GM21528 (cell line): Measurements from ENCODE around the gene PSMA2.
A peak's percentile ranks its signal among the peaks of the same experiment; 100 is the strongest.

ENCODE experiments used
- ATAC-seq: cut with Tn5 transposase; IDR thresholded peaks from one replicate; pipeline ENCODE4 v1.9.1; 2021; ENCODE audit warnings: mild to moderate bottlenecking, moderate library complexity; ENCODE audit not compliant: unreplicated experiment, low FRiP score

PSMA2 gene

DNA sequence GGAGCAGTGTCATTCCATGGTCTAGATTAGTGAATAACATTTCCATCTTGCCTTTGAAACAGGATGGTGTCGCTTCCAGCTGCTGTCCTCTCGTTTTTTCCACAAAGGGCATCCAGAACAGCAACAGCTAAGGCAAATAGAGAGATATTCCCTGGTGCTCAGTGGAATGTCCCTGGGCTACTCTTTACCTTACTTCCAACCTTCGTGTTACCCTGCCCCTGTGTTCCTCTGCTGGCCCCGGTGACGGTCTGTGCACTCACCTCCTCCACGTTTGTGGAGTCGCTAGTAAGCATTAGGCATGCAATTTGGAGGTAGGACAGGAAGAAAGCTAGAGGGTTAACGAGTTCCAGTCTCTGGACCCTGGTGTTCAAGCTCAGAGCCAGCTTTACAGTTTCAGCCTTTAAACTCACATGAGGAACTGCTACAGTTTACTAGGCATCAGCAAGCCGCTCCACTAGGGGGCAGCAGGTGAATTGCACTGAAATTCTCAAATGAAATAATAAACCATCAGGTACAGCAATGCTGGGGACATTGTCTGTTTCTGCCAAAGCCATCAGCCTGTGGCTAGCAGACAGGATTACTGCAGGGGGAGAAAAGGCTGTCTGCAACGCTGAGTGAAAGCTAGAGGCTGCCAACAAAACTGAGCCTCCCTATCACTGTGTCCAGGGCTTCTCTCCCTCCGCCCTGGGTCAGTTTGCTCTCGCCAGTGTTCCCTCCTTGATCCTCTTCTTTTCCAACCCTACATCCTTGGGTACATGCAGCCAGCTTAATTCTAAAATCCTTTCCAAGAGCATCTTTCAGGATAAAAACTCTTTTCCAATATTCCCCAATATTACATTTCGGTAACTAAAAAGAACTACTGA lies 9.2 kb upstream of the PSMA2 start:
- peak; percentile 43 for ATAC-seq

- no peak for ATAC-seq
These were observed 7.7 kb upstream of the PSMA2 start for GRCh38 chr7:42939457-42940240.

DNA sequence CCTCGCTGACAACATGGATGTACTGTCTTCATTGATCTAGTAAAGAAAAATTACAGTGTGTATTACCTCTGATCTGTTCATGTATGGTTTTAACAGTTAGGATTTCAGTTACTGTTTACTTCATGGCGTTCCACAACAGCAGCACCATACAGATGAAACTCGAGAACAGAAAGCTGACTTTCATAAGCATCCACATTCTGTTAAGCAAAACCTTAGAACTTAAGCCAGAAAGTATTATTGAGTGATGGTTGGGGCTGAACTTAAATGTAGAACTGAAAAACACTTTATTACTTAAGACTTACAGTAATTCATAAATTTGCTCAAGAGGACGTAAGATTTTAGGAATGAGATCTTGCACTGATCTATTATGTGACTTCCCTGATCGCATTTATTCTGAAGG lies 3.9 kb upstream of the PSMA2 start:
- ATAC-seq: no peak

GRCh38 chr7:42934291-42934690 lies 2.3 kb upstream of the PSMA2 start:
- ATAC-seq: no peak

GRCh38 chr7:42932811-42933591 lies 1.0 kb upstream of the PSMA2 start:
- ATAC-seq: no peak

DNA sequence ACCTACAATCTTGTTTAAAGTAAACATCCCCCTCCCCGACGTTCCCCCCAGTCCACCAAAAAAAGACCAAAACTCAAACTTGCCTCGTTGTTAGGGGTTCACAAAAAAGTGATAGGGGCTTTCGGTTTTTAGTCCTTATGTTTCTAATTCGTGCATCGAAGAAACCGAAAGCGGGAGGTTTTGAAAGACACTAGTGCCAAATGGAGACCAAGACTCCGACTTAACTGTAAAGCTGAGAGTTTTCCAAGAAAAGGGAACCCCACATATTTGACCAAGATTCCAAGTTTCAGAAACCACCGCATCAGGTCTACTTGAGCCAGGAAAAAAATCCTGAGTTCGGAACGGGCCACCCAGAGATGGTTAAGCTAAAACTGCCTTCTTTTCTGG lies 534 bp downstream of the PSMA2 start:
- ATAC-seq: no peak

DNA sequence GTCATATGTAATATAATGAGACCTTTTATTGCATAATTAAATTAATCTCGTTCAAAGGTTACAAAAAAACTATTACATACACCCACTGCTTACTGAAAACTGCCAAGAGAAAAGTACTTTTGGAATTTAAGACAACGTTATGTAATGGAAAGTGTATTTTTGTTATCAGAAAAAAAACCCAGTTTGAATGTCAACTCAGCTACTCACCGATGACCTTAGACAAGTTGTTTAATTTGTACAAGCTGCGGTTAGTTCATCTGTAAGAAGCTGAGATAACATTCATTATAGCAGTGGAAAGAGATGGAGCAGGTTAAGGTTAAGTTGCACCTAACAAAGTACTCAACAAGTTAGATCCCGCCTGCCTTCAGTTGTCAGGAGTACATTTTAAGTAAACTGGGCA lies 1.1 kb downstream of the PSMA2 start:
- no peak for ATAC-seq

- ATAC-seq: no peak
These were observed 2.5 kb downstream of the PSMA2 start for GRCh38 chr7:42929449-42929848.

GRCh38 chr7:42928754-42929153 lies 3.2 kb downstream of the PSMA2 start:
- no peak for ATAC-seq

GRCh38 chr7:42926204-42926603 lies 5.8 kb downstream of the PSMA2 start:
- no peak for ATAC-seq

GRCh38 chr7:42925630-42926029 lies 6.3 kb downstream of the PSMA2 start:
- no peak for ATAC-seq

GRCh38 chr7:42924223-42924838 lies 7.6 kb downstream of the PSMA2 start:
- ATAC-seq: no peak

DNA sequence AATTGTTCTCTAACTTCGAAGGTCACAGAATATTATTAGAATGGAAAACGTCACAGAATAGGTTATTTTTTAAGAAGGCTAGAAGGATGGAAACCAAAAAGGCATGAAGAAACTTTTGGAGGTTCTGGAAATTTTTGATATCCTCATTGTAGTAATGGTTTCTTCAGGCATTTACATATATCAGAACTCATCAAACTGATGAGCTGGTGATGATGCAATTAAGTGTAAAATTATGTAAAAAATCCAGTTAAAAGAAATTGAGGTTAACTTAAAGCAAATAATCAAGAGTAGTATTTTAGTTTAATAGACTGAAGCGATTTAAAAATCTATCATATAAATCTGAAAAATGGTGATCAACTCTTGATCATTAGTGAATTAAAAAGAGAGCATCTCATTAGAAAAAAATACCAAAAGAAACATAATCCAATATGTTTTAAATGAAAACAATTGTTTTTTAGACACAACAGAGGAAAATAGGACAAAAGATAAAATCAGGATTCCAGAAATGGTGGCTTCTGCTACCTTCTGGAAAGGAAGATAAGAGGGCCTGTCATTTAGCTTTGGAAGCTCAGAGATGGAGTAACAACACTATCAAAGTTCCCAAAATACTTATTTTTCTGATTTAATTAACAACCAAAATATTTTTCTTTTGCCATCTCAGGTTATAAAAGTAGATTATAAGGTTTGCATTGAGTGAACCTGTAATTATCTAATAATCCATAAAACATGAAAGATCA lies 9.8 kb downstream of the PSMA2 start:
- no peak for ATAC-seq

- no peak for ATAC-seq
These were observed 16.6 kb downstream of the PSMA2 start for GRCh38 chr7:42915356-42915755.

GRCh38 chr7:42914421-42915045 lies 17.4 kb downstream of the PSMA2 start:
- no peak for ATAC-seq

DNA sequence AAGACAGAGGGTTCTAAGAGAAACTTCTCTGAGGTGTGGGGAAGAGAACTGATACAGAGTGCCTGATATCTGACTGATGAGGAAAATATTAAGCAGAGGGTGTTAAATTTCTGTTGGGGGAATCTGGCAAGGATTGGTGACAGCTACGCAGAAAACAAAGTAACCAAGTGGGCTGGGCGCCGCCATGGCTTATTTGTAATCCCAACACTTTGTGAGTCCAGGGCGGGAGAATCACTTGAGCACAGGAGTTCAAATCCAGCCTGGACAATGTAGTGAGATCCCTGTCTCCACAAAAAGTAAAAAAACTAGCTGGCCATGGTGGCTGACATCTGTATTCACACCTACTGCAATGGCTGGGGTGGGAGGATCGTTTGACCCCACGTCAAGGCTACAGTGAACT lies 18.0 kb downstream of the PSMA2 start:
- no peak for ATAC-seq

DNA sequence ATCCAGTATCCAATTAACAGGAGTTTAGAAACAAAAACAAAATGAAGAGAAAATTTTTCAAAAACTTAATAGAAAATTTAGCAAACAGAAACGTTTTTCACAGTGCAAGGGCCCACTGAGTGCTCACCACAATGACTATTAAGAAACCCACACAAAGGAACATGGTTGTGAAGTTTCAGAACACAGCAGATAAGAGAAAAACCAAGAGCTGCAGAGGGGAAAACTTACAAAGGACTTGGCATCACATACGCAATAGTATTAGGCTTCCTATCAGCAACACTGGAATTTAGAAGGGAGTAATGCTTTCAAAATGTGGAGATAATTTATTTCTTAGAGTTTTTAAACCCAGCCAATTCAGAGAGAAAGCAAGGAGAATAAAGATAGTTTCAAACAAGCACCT lies 18.4 kb downstream of the PSMA2 start:
- no peak for ATAC-seq

- ATAC-seq: peak; percentile 93
These were observed 20.2 kb downstream of the PSMA2 start, which contains the start of gene C7orf25 for GRCh38 chr7:42911454-42912447. TSS of gene C7orf25 (minus strand) at chr7:42912070. CDS start at chr7:42910900, 1,170 bp downstream.
